ENCODE data around the gene PSMC5.
"Not testable (repeated sequence)": the region's sequence is repeated elsewhere in the genome, so short reads cannot be mapped to it uniquely, and the experiment has no call there.

PSMC5 gene

DNA sequence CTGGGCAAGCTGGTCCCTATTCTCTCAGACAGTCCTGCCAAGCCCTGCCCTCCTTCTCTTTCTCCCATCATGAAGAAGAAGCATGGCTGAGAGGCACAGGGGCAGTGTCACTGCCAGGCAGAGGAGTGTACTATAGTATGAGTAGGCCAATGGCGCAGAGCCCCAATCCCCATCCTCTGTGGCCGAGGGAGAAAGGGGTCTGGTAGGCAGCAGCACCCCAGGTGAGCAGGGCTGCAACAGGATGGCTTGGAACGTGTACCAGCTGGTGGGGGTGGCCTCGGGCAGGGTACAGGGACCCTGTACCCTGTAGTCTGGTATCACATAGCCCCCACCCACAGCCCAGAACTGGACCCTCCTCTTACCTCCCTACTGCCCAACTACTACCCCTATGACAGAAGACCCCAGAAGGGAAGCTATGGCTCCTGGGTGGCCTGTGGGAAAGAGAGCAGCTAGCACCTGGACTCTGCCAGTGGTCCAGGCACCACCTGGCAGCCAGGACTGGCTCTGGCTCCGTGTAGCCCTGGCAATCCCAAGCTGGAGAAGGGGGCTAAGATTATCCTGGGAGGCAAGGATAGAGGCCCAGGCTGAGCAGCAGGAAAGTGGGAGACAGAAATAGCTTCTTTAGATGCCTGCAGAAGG is 10.8 kb downstream of the PSMC5 start:
- H3K4me1 ChIP-seq (ENCODE audit: control insufficient read depth, insufficient read depth, low read length), result peaks cover 26% of the 10 kb centered on the region
- 89% methylated on average over 5 of the region's 5 CpGs for WGBS, 2 experiments
- no peak overlapping the region for H3K4me3 ChIP-seq (ENCODE audit: insufficient read depth, low read depth, low read length)
- no peak overlapping the region for H3K27ac ChIP-seq (ENCODE audit: insufficient read depth, low read depth, low read length, poor library complexity, severe bottlenecking)
- no peaks in the 10 kb centered on the region for H3K9me3 ChIP-seq (ENCODE audit: control insufficient read depth, low read length)
- peaks cover 18% of the 10 kb centered on the region for H3K36me3 ChIP-seq (ENCODE audit: control insufficient read depth, insufficient read depth, low read length)
- H3K27me3 ChIP-seq (ENCODE audit: control insufficient read depth, insufficient read depth, low read length, poor library complexity, severe bottlenecking), result no peaks in the 10 kb centered on the region

DNA sequence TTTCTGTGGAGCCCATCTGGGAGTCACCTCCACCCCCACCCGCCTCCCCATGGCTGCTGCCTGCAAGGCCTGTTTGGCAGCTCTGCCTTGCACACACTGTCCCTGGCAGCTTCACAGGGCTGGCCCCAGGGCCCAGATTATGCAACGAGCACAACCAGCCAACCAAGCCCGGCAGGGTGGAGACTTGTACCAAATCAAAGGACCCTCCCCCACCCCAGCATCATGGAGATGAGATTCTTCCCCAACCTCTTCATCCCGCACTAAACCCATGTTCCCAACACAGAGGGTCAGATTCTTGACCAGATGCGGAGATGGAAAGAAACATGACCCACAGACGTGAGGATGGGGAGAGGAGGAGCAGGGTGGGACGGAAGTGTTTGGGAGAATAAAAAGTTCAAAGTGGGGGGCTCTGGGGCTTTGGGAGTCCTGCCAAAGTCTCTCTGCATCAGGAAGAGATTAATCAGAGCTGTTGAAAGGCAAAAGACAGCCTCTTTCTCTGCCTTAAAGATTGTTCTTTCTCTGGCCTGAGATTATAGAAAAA is 11.5 kb downstream of the PSMC5 start:
- Histone ChIP-seq H3K4me1 (ENCODE audit: control insufficient read depth, insufficient read depth, low read length) (peaks cover 26% of the 10 kb centered on the region), H3K27me3 (ENCODE audit: control insufficient read depth, insufficient read depth, low read length, poor library complexity, severe bottlenecking) (no peaks in the 10 kb centered on the region), H3K9me3 (ENCODE audit: control insufficient read depth, low read length) (no peaks in the 10 kb centered on the region), H3K36me3 (ENCODE audit: control insufficient read depth, insufficient read depth, low read length) (peaks cover 12% of the 10 kb centered on the region), H3K27ac (ENCODE audit: insufficient read depth, low read depth, low read length, poor library complexity, severe bottlenecking) (peak overlapping the region; percentile 48), H3K4me3 (ENCODE audit: insufficient read depth, low read depth, low read length) (no peak overlapping the region)
- WGBS, 2 experiments, result 67% methylated on average over 7 of the region's 7 CpGs

DNA sequence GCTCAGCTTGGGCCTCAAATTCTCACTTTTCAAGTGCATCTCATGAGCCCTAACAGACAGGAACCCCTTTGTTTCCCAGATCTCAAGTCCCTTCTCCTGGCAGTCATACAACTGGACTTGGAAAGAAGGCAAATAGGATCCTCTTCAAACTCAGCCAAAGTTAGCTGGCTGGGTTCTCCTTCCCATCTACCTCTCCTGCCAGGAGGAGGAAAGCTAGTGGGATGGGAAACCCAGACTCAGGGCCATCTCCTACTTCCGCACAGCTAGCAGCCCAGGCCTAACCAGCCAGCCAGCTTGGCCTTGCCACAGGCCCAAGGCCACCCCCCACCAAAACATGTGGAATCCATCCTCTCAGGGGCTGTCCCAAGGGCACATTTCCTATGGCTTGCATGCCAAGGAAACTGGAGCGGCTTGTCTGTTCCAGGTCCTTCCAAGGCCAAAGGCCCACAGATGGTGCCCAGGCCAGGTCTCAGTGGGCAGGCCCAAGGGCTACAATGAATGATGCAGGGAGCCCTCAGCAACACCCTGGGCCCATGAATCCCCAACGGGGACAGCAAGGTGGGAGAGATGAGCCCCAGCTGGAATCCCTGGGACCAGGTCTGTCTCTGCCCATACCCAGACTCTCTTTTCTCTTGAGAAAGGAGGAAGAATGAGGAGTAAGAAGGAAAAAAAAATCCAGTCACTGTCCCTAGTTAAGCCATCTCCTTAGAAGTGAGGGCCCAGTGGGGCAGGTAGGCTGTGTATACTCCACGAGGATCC is 13.5 kb downstream of the PSMC5 start:
- H3K4me1 ChIP-seq (ENCODE audit: control insufficient read depth, insufficient read depth, low read length), result peaks cover 26% of the 10 kb centered on the region
- 92% methylated on average over 4 of the region's 4 CpGs for WGBS, 2 experiments
- no peaks in the 10 kb centered on the region for H3K9me3 ChIP-seq (ENCODE audit: control insufficient read depth, low read length)
- H3K4me3 ChIP-seq (ENCODE audit: insufficient read depth, low read depth, low read length), result peak overlapping the region; percentile 80
- H3K27me3 ChIP-seq (ENCODE audit: control insufficient read depth, insufficient read depth, low read length, poor library complexity, severe bottlenecking), result peaks cover 16% of the 10 kb centered on the region
- H3K27ac ChIP-seq (ENCODE audit: insufficient read depth, low read depth, low read length, poor library complexity, severe bottlenecking), result no peak overlapping the region
- H3K36me3 ChIP-seq (ENCODE audit: control insufficient read depth, insufficient read depth, low read length), result peaks cover 1% of the 10 kb centered on the region

DNA sequence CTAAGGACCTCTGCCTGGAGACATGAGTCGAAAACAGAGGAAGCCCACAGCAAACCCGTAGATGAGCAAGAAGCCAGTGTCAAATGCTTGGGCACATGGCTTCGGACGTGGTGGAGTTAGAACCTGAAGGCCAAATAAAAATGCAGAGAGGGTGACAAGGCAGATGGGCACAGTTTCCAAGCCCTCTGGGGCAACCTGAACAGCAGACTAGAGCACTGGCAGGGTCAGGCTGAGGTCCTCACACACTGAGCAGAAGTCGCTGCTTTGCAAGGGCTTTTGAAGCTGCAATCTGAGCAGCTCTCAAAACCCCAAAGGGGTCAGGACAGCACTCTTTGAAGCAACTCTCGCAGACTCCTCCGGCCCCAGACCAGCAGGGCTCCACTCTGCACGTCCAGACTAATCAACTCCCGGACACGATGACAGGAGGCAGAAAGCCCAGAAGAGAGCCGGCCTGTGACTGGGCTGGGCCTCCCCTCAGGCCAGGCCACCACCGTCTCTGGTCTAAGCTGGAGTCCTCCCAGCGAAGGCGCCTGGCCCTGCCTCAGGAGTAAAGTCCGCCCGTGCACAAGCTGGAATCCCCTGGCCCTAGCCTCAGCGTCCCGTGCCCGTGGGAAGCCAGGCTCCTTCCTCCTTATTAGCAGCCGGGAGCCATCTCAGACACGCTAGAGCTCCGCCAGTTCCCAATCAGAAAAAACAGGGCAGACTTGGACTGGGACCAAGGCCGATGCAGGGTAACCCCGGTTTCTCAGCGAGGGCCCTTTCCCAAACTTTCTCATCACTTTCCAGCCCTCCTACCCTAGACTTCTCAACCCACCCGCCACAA is 14.3 kb downstream of the PSMC5 start:
- Histone ChIP-seq H3K4me1 (ENCODE audit: control insufficient read depth, insufficient read depth, low read length) (peaks cover 26% of the 10 kb centered on the region), H3K27ac (ENCODE audit: insufficient read depth, low read depth, low read length, poor library complexity, severe bottlenecking) (no peak overlapping the region), H3K4me3 (ENCODE audit: insufficient read depth, low read depth, low read length) (peak overlapping the region; percentile 80), H3K36me3 (ENCODE audit: control insufficient read depth, insufficient read depth, low read length) (no peaks in the 10 kb centered on the region), H3K9me3 (ENCODE audit: control insufficient read depth, low read length) (no peaks in the 10 kb centered on the region), H3K27me3 (ENCODE audit: control insufficient read depth, insufficient read depth, low read length, poor library complexity, severe bottlenecking) (peaks cover 21% of the 10 kb centered on the region)
- 15% methylated on average over 26 of the region's 26 CpGs for WGBS, 2 experiments

DNA sequence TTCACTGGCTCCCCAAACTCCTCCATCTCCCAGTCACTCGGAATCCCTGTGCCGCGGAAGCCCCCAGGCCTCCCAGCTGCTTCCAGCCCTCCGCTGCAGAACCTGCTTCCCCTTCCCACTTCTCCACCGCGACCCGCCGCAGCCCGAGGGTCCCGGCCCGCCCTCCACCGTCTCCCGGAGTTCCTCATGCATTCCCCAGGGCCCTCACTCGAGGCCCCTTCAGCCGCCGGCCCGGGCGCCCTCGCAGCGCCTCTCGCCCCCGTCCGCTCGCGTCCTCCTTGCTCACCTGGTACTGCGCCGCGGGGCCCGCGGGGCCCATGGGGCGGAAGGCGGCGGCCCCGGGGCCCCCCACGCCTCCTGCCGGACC is 14.9 kb downstream of the PSMC5 start:
- no peaks in the 10 kb centered on the region for H3K36me3 ChIP-seq (ENCODE audit: control insufficient read depth, insufficient read depth, low read length)
- peaks cover 26% of the 10 kb centered on the region for H3K4me1 ChIP-seq (ENCODE audit: control insufficient read depth, insufficient read depth, low read length)
- H3K27ac ChIP-seq (ENCODE audit: insufficient read depth, low read depth, low read length, poor library complexity, severe bottlenecking), result peak overlapping the region; percentile 28
- WGBS, 2 experiments, result 0 to 1% methylated on average over 36 of the region's 36 CpGs
- peaks cover 25% of the 10 kb centered on the region for H3K27me3 ChIP-seq (ENCODE audit: control insufficient read depth, insufficient read depth, low read length, poor library complexity, severe bottlenecking)
- no peaks in the 10 kb centered on the region for H3K9me3 ChIP-seq (ENCODE audit: control insufficient read depth, low read length)
- H3K4me3 ChIP-seq (ENCODE audit: insufficient read depth, low read depth, low read length), result peak overlapping the region; percentile 80

DNA sequence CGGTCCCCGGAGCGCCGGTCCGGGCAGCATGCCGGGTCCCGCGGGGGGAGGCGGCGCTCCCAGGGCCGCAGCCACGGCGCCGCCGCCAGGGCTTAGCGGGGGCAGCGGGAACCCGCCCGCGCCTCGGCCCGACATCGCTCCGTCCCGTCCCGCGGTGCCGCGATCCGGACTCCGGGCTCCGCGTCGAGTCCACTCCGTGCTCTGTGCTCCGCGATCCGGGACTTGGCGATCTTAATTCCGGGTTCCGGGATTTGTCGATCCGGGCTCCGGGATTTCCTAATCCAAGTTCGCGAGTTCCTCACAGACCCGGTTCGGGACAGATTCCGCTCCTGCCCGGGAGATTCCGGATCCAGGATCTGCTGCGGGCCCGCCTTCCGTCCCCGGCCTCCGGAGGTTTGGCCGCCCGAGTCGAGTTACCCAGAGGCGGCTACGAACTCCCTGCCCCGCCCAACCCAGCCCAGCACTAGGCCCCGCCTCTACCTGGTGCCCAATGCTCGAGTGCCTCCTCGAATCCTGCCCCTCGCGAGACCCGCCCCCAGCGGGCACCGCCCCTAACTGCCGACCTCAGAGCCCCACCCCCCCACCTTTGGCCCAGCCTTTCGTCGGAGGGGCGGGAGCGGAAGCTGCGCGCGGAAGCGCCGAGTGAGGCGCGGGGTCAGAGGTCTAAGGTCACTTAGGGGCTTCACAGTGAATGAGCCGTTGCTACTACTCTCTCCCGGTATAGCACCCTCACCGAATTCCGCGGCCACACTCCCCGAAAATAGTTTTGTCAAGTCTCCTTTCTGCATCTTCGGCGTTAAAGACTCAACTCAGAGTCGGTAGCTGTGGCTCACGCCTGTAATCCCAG is 15.5 kb downstream of the PSMC5 start, which contains the start of gene SMARCD2:
Gene SMARCD2 (minus strand): TSS at position 146 of the 847 bp plus-strand sequence. CDS start 11 bp downstream, at position 135.
- H3K27ac ChIP-seq (ENCODE audit: insufficient read depth, low read depth, low read length, poor library complexity, severe bottlenecking), result peak within 1 kb of the TSS; percentile 45
- no peaks in the 10 kb centered on the region for H3K9me3 ChIP-seq (ENCODE audit: control insufficient read depth, low read length)
- peak within 1 kb of the TSS; percentile 80 for H3K4me3 ChIP-seq (ENCODE audit: insufficient read depth, low read depth, low read length)
- WGBS, 2 experiments, result 1 to 2% methylated on average over 92 of the region's 92 CpGs
- H3K36me3 ChIP-seq (ENCODE audit: control insufficient read depth, insufficient read depth, low read length), result no peaks in the 10 kb centered on the region
- peaks cover 28% of the 10 kb centered on the region for H3K27me3 ChIP-seq (ENCODE audit: control insufficient read depth, insufficient read depth, low read length, poor library complexity, severe bottlenecking)
- H3K4me1 ChIP-seq (ENCODE audit: control insufficient read depth, insufficient read depth, low read length), result peaks cover 26% of the 10 kb centered on the region

DNA sequence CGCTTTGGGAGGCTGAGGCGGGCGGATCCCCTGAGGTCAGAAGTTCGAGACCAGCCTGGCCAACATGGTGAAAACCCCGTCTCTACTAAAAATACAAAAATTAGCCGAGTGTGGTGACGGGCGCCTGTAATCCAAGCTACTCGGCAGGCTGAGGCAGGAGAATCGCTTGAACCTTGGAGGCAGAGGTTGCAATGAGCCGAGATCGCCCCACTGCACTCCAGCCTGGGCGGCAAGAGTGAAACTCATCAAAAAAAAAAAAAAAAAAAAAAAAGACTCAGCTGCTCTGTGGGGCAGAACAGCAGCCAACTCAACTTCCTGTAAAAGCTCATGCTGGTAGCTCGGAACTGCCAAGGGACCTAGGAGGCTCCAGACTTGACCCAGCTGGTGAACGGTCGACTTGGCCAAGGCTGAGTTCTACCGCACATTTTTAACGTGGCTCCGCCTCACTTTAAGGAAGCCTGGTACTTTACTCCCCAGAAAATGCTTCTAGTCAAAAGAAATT is 16.2 kb downstream of the PSMC5 start:
- not testable (repeated sequence) for H3K36me3 ChIP-seq (ENCODE audit: control insufficient read depth, insufficient read depth, low read length); H3K9me3 ChIP-seq (ENCODE audit: control insufficient read depth, low read length)
- WGBS, 2 experiments, result 72 to 73% methylated on average over 19 of the region's 19 CpGs
- H3K27me3 ChIP-seq (ENCODE audit: control insufficient read depth, insufficient read depth, low read length, poor library complexity, severe bottlenecking), result peaks cover 35% of the 10 kb centered on the region
- peak overlapping the region; percentile 46 for H3K4me3 ChIP-seq (ENCODE audit: insufficient read depth, low read depth, low read length)
- peak overlapping the region; percentile 45 for H3K27ac ChIP-seq (ENCODE audit: insufficient read depth, low read depth, low read length, poor library complexity, severe bottlenecking)
- peaks cover 23% of the 10 kb centered on the region for H3K4me1 ChIP-seq (ENCODE audit: control insufficient read depth, insufficient read depth, low read length)

DNA sequence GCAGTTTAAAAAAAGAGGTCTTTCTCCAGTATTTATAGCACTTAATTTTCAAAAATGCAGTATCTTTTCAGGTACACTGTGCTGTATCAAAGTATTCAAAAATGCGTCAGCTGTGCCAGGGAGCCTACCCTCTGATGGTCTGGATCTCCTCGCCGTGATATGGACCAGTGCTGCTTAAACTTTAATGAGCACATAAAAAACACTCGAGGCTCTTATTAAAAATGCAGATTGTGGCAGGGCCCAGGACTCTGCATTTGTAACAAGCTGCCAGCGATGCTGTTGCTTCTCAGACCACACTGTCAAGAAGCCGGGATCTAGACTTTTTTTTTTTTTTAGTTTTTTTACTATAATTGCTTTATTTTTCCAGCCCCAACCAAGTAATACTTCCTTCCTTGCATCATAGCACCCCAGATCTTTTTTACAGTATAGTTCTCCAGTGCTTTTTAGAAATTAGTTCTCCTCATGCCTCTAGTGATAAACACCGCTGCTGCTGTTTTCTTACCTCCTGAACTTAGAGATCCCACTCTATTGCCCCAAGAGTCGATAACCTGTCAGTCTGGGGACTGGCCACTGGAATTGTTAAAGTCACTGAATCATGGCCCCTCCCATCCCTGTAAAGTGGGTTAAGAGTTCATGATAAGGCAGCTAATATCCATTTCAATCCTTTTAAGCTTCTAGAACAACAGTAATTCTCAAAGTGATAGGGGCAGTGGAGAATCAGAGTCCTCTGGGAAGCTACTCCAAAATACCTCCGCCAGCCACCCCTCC is 16.9 kb downstream of the PSMC5 start:
- H3K27ac ChIP-seq (ENCODE audit: insufficient read depth, low read depth, low read length, poor library complexity, severe bottlenecking), result no peak overlapping the region
- peaks cover 41% of the 10 kb centered on the region for H3K27me3 ChIP-seq (ENCODE audit: control insufficient read depth, insufficient read depth, low read length, poor library complexity, severe bottlenecking)
- peaks cover 16% of the 10 kb centered on the region for H3K4me1 ChIP-seq (ENCODE audit: control insufficient read depth, insufficient read depth, low read length)
- no peaks in the 10 kb centered on the region for H3K36me3 ChIP-seq (ENCODE audit: control insufficient read depth, insufficient read depth, low read length)
- WGBS, 2 experiments, result 94 to 95% methylated on average over 8 to 9 of the region's 9 CpGs
- H3K4me3 ChIP-seq (ENCODE audit: insufficient read depth, low read depth, low read length), result no peak overlapping the region
- H3K9me3 ChIP-seq (ENCODE audit: control insufficient read depth, low read length), result no peaks in the 10 kb centered on the region

DNA sequence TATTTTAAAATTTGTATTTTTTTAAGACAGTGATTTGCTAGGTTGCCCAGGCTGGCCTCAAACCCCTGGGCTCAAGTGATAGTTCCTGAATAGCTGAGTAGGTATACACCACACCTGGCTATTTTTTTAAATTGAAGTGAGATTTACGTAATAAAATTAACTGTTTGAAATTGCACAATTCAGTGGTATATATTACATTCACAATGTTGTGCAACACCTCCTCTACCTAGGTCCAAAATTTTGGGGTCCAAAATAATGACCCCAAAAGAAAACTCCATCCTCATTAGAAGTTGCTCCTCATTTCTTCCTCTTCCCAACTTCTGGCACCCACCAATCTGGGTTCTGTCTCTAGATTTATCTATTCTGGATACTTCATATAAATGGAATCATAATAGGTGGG is 18.3 kb downstream of the PSMC5 start:
- H3K9me3 ChIP-seq (ENCODE audit: control insufficient read depth, low read length), result no peaks in the 10 kb centered on the region
- no peaks in the 10 kb centered on the region for H3K36me3 ChIP-seq (ENCODE audit: control insufficient read depth, insufficient read depth, low read length)
- H3K27ac ChIP-seq (ENCODE audit: insufficient read depth, low read depth, low read length, poor library complexity, severe bottlenecking), result no peak overlapping the region
- H3K4me1 ChIP-seq (ENCODE audit: control insufficient read depth, insufficient read depth, low read length), result peaks cover 9% of the 10 kb centered on the region
- no peak overlapping the region for H3K4me3 ChIP-seq (ENCODE audit: insufficient read depth, low read depth, low read length)
- WGBS, 2 experiments, result no CpG with 5 or more reads among the region's 1 CpG
- H3K27me3 ChIP-seq (ENCODE audit: control insufficient read depth, insufficient read depth, low read length, poor library complexity, severe bottlenecking), result peaks cover 45% of the 10 kb centered on the region
